ENCODE data around the gene ISG20. TPM values are rescaled to one million over a fixed set of nuclear protein-coding genes. Genes with fewer than 3 reads are reported as not detected.

ISG20 gene
- total and polyA plus RNA-seq, 2 of the 8 experiments (the other 6 are each of a cell fraction or from before 2014, with no cell fraction given): 2.9 to 5.2 TPM

- Histone ChIP-seq H2BK20ac (ENCODE audit: low read length) (no peak overlapping the region), H2AK5ac (ENCODE audit: low read depth, low read length) (no peak overlapping the region), H3K27ac (ENCODE audit: low read depth, low read length) (no peak overlapping the region), H3K23ac (ENCODE audit: insufficient read length) (no peak overlapping the region), H4K5ac (ENCODE audit: insufficient read length, low read depth, low read length) (no peak overlapping the region), H4K20me1 (replicated peaks in 1 of 2; ENCODE audit: control insufficient read depth in 1 of 2, insufficient read depth in 2 of 2, low read length in 2 of 2) (no peaks in the 10 kb centered on the region), H3K23me2 (ENCODE audit: low read depth, low read length) (no peaks in the 10 kb centered on the region), H3K9ac (replicated peaks in 1 of 4; ENCODE audit: extremely low read depth in 1 of 4, low read depth in 3 of 4, low read length in 3 of 4) (no peak overlapping the region), H3K4ac (replicated peaks; ENCODE audit: insufficient read length, low read depth, low read length) (no peak overlapping the region), H2BK15ac (ENCODE audit: low read length) (no peak overlapping the region), H3K4me3 (ENCODE audit: extremely low read depth in 1 of 4, insufficient read depth in 2 of 4, low read depth in 3 of 4, low read length in 4 of 4) (no peak overlapping the region), H3K9me3 (ENCODE audit: insufficient read depth in 2 of 2, low read depth in 1 of 2, low read length in 1 of 2) (no peaks in the 10 kb centered on the region), H3K18ac (ENCODE audit: extremely low read depth, low read length) (no peak overlapping the region), H3K4me1 (replicated peaks in 1 of 4; ENCODE audit: control insufficient read depth in 3 of 4, insufficient read depth in 4 of 4, low read length in 3 of 4) (peaks cover 0 to 12% (median 4%) of the 10 kb centered on the region in 4 experiments; a peak in 6 of 7 replicates), H2BK120ac (replicated peaks; ENCODE audit: low read depth, low read length) (no peak overlapping the region), H2BK5ac (ENCODE audit: low read depth, low read length) (no peak overlapping the region), H3K4me2 (ENCODE audit: insufficient read depth in 1 of 2, low read depth in 2 of 2, low read length in 2 of 2) (no peak overlapping the region), H3K79me1 (ENCODE audit: low read depth, low read length) (no peaks in the 10 kb centered on the region; the same call in 1 of the 2 replicates), H3K27me3 (replicated peaks in 1 of 4; ENCODE audit: control insufficient read depth in 3 of 4, extremely low read depth in 1 of 4, insufficient read depth in 3 of 4, low read length in 3 of 4) (no peaks in the 10 kb centered on the region), H3K56ac (replicated peaks; ENCODE audit: insufficient read length, low read depth, low read length) (no peak overlapping the region), H2AFZ (ENCODE audit: low read length) (no peak overlapping the region), H4K91ac (replicated peaks; ENCODE audit: insufficient read length, low read length) (no peak overlapping the region), H3K14ac (ENCODE audit: insufficient read length) (no peak overlapping the region), H3K36me3 (ENCODE audit: control insufficient read depth in 2 of 4, insufficient read depth in 4 of 4, low read length in 3 of 4) (no peaks in the 10 kb centered on the region), H3K79me2 (ENCODE audit: control insufficient read depth in 1 of 2, insufficient read depth in 2 of 2, low read length in 2 of 2) (no peaks in the 10 kb centered on the region), H2BK12ac (ENCODE audit: low read depth, low read length) (no peak overlapping the region), H4K8ac (ENCODE audit: extremely low read depth, insufficient read depth, low read length) (no peak overlapping the region; the same call in 1 of the 2 replicates)
- ChIA-PET CTCF (ENCODE audit: partially characterized antibody) (interaction anchor here (0.6 to 1.2 kb wide), 6 partner anchors 9 to 413 kb away, joined by 3 to 6 read pairs (median 4); no protein-coding TSS in a partner anchor), POLR2A (ENCODE audit: partially characterized antibody) (interaction anchor here (1.1 to 1.5 kb wide), 3 partner anchors 12 to 25 kb away, joined by 3 to 5 read pairs (median 4); no protein-coding TSS in a partner anchor)
- WGBS, 2 experiments (ENCODE audit: extremely low coverage in 1 of 2, insufficient coverage in 1 of 2, insufficient read length in 1 of 2, insufficient replicate concordance in 2 of 2, low coverage in 1 of 2, low lambda C conversion rate in 2 of 2, missing lambda C conversion rate in 1 of 2): 77% methylated on average over 11 of the region's 11 CpGs; no CpG with 5 or more reads in 1 of the 2 experiments
- FAIRE-seq: no peak
- peak in 1 of 2 experiments; percentile 40 for DNase-seq (ENCODE audit: low read depth in 1 of 2, low spot score in 2 of 2)
- TF ChIP-seq SIN3A (conservative IDR thresholded peaks at IDR 0.05 in 1 of 2, IDR thresholded peaks at IDR 0.05 in 1 of 2; ENCODE audit: low read depth in 1 of 2, low read length in 2 of 2) (no peak), ATF3 (IDR thresholded peaks at IDR 0.05; ENCODE audit: insufficient read depth, low read depth, low read length) (no peak), ASH2L (IDR thresholded peaks at IDR 0.05; ENCODE audit: low read length) (no peak), RBBP5 (IDR thresholded peaks at IDR 0.05; ENCODE audit: borderline replicate concordance, low read depth, low read length) (no peak), HDAC2 (IDR thresholded peaks at IDR 0.05; ENCODE audit: borderline replicate concordance in 1 of 2, low read depth in 2 of 2, low read length in 2 of 2) (no peak), JUN (IDR thresholded peaks at IDR 0.05; ENCODE audit: low read depth, low read length) (no peak), GTF2F1 (IDR thresholded peaks at IDR 0.05; ENCODE audit: borderline replicate concordance, low read depth, low read length) (no peak), SUZ12 (IDR thresholded peaks at IDR 0.05; ENCODE audit: low read length) (no peak), GABPA (IDR thresholded peaks at IDR 0.05; ENCODE audit: borderline replicate concordance, insufficient read depth, low read length) (no peak), BACH1 (IDR thresholded peaks at IDR 0.05; ENCODE audit: low read length) (no peak), POU5F1 (IDR thresholded peaks at IDR 0.05; ENCODE audit: low read depth, low read length) (no peak)
These were observed 8.7 kb downstream of the ISG20 start for GRCh38 chr15:88647351-88648105.
